Glomerular endothelial cell (primary cell): ENCODE measurements around the gene PCDHGA3. TPM values are rescaled to one million over a fixed set of nuclear protein-coding genes. Genes with fewer than 3 reads are reported as not detected.
A peak's percentile ranks its signal among the peaks of the same experiment; 100 is the strongest.
"Not testable (repeated sequence)": the region's sequence is repeated elsewhere in the genome, so short reads cannot be mapped to it uniquely, and the experiment has no call there.

Experiments used
- DNase-seq: peaks from one replicate; pipeline ENCODE4 v3.0.0-alpha.2; 2011; ENCODE audit warnings: low read depth, low spot score; ENCODE audit errors: extremely low read depth
- total RNA-seq: library from RNA; depleted of rRNA; stranded (reverse); fragments of >200 nt; gene quantifications from 2 replicates; pipeline ENCODE4 v1.2.3, GENCODE V29; 2015

PCDHGA3 gene
- 1.6 and 4.0 TPM in 2 replicates for total RNA-seq

DNA sequence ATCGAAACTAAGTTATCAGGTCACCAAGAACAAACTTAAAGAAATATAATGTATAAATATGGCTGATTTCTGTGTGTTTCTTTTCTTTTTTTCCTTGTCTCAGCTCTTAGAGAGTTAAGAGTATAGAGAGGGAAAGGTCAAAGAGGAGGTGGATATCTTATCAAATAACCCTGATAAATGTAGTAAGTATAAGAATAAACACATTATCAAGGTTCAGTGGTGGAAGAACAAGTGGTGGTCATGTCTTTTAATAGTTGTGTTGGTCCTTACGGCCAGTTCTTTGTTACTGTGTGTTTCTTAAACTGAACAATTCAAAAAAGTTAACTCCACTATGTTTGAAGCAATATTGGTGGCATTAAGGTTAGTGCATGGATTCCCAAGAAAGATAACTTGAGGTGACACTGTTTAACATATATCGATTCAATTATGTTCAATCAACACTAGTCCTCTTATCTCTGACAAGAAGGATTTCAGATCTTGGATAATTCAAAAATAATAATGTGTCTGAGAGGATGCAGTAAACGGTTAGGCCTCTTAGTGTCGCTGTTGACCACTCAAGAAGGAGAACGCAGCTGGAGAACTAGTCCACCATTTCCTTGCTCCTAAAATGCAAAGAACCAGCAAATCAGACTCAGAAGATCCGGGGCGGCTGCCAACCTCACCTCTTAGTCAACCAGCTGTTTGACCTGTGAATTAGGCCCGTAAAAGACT, at the start of gene PCDHGA3:
PCDHGA3 (plus strand) TSS at position 588 of the 711 bp plus-strand sequence. CDS start 205 bp downstream, outside the sequence.
- DNase-seq, result no peak

- no peak for DNase-seq
Measured at GRCh38 chr5:141298376-141298775, 45.3 kb upstream of the PCDHGA3 start.

DNA sequence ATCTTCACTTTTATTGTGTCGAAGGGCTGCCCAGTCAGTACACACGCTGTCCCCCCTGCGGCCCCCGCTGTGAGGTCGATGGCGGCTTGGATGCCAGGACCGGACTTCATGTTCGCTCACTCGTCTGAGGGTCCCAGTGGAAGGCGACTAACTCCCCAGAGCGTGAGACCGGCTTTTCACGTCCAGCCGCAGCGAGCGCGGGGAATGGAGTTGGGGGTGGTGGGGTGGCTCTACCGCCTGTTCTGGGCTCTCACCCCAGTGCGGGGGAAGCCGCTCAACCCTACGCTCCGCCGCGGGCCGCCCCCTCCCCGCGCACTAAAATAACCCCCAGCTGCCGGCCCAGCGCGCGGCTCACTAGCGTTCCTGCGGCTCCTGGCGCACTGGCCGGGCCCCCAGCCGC, 39.9 kb upstream of the PCDHGA3 start, which contains the start of gene SLC25A2:
SLC25A2 (minus strand) TSS at position 294 of the 400 bp plus-strand sequence; CDS start at position 110, 184 bp downstream.
- DNase-seq, result no peak

DNA sequence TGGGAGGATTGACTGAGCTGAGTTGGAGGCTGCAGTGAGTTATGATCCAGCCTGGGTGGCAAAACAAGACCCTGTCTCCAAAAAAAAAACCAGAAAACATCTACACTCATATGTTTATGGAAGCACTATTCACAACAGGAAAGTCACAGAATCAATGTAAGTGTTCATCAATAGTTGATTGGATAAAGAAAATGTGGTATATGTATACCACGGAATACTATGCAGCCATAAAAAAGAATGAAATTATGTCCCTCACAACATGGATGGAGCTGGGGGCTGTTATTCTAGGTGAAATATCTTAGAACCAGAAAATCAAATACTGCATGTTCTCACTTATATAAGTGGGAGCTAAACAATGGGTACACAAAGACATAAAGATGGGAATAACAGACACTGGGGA, 37.0 kb upstream of the PCDHGA3 start:
- DNase-seq, result no peak

GRCh38 chr5:141313711-141314110, 29.9 kb upstream of the PCDHGA3 start:
- DNase-seq, result no peak

GRCh38 chr5:141316963-141317362, 26.7 kb upstream of the PCDHGA3 start:
- DNase-seq, result not testable (repeated sequence)

GRCh38 chr5:141319202-141319601, 24.4 kb upstream of the PCDHGA3 start:
- DNase-seq, result no peak

DNA sequence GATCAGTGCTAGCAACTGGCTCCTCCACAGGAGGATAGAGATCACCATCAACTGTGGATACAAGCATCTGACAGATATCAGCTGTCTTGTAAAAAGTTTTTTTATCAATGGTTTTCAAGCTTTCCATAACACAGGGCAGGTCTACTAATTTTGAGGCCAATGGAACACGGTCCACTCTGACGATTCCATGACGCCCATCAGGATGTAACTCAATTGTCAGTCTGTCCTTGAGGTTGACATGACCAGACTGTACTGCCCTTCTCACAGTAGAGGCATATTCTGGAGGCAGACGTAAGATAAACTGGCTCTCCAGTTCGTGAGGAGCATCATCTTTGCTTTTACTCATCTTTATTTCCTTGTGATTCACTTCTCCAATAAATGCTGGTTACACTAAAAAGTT, 23.9 kb upstream of the PCDHGA3 start:
- DNase-seq, result no peak

- DNase-seq, result peak; percentile 89
Measured at GRCh38 chr5:141320225-141321169, 23.1 kb upstream of the PCDHGA3 start, which contains the start of gene TAF7. TSS of gene TAF7 (minus strand) at chr5:141320784. CDS start at chr5:141320044, 740 bp downstream.

GRCh38 chr5:141322261-141322660, 21.4 kb upstream of the PCDHGA3 start:
- DNase-seq, result no peak

GRCh38 chr5:141326088-141326854, 17.4 kb upstream of the PCDHGA3 start:
- no peak for DNase-seq

- DNase-seq, result no peak
Measured at GRCh38 chr5:141328231-141328630, 15.4 kb upstream of the PCDHGA3 start.

- DNase-seq, result no peak
Measured at GRCh38 chr5:141330299-141331080, 13.1 kb upstream of the PCDHGA3 start, which contains the start of gene PCDHGA1. TSS of gene PCDHGA1 (plus strand) at chr5:141330514.

DNA sequence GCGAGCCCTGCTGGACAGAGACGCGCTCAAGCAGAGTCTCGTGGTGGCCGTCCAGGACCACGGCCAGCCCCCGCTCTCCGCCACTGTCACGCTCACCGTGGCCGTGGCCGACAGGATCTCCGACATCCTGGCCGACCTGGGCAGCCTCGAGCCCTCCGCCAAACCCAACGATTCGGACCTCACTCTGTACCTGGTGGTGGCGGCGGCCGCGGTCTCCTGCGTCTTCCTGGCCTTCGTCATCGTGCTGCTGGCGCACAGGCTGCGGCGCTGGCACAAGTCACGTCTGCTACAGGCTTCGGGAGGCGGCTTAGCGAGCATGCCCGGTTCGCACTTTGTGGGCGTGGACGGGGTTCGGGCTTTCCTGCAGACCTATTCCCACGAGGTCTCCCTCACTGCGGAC, 11.1 kb upstream of the PCDHGA3 start:
- not testable (repeated sequence) for DNase-seq

GRCh38 chr5:141338538-141339306, 4.9 kb upstream of the PCDHGA3 start, which contains the start of gene PCDHGA2:
TSS of gene PCDHGA2 (plus strand) at chr5:141338760.
- no peak for DNase-seq

- not testable (repeated sequence) for DNase-seq
Measured at GRCh38 chr5:141340781-141341354, 2.8 kb upstream of the PCDHGA3 start.

- DNase-seq, result no peak
Measured at GRCh38 chr5:141342773-141343172, 856 bp upstream of the PCDHGA3 start.

DNA sequence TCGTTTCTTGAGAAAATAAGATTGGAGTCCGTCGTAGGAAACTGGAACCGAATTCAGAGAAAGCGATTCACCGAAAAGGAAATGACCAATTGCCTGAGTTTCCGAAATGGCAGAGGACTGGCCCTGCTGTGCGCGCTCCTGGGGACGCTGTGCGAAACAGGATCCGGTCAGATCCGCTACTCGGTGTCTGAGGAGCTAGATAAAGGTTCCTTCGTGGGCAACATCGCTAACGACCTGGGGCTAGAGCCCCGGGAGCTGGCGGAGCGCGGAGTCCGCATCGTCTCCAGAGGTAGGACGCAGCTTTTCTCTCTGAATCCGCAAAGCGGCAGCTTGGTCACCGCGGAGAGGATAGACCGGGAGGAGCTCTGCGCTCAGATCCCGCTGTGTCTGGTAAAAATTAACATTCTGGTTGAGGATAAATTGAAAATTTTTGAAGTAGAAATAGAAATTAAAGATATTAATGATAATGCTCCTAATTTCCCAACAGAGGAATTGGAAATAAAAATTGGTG, 379 bp downstream of the PCDHGA3 start:
- no peak for DNase-seq
